Activated naive CD8-positive, alpha-beta T cell treated with anti-CD3 and anti-CD28 coated beads, Interleukin-2, amount 50 U/mL, for 24 hours (primary cell): Measurements from ENCODE around the gene SKI.

ENCODE experiments used
- ATAC-seq: fragments of 150-1000 bp; cut with Tn5 transposase; one replicate; pipeline ENCODE4 v1.10.0; 2021
- DNase-seq: peaks from one replicate; pipeline ENCODE4 v3.0.0; 2021
- H3K27ac Mint-ChIP-seq: one replicate; pipeline ENCODE4 v1.8.0; 2021; ENCODE audit warnings: mild to moderate bottlenecking, mixed read lengths
- H3K27me3 Mint-ChIP-seq: one replicate; pipeline ENCODE4 v1.8.0; 2021; ENCODE audit warnings: mixed read lengths
- H3K36me3 Mint-ChIP-seq: one replicate; pipeline ENCODE4 v1.8.0; 2021; ENCODE audit warnings: low read depth, mixed read lengths
- H3K4me1 Mint-ChIP-seq: one replicate; pipeline ENCODE4 v1.8.0; 2021; ENCODE audit warnings: mixed read lengths
- H3K4me3 Mint-ChIP-seq: one replicate; pipeline ENCODE4 v1.8.0; 2021; ENCODE audit warnings: mild to moderate bottlenecking, moderate library complexity, mixed read lengths
- H3K9me3 Mint-ChIP-seq: one replicate; pipeline ENCODE4 v1.8.0; 2021; ENCODE audit warnings: mixed read lengths

SKI gene

DNA sequence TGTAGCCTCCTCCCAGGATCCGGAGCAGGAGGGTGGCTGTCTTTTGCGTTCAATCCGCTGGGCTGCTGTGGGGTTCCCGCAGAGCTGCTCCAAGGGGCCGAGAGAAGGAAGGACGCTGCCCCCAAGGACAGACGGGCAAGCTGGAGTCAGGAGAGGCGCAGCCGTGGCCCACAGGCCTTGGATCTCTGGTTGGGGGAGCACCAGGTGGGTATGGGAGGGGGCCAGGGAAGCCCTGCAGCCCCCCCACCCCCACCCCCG, 15.9 kb upstream of the SKI start:
- H3K9me3 Mint-ChIP-seq, result no peaks in the 10 kb centered on the region
- no peaks in the 10 kb centered on the region for H3K27me3 Mint-ChIP-seq
- H3K27ac Mint-ChIP-seq, result no peak overlapping the region
- H3K4me3 Mint-ChIP-seq, result no peak overlapping the region
- no peak for DNase-seq
- no peak for ATAC-seq
- no peaks in the 10 kb centered on the region for H3K36me3 Mint-ChIP-seq
- H3K4me1 Mint-ChIP-seq, result peaks cover 4% of the 10 kb centered on the region

DNA sequence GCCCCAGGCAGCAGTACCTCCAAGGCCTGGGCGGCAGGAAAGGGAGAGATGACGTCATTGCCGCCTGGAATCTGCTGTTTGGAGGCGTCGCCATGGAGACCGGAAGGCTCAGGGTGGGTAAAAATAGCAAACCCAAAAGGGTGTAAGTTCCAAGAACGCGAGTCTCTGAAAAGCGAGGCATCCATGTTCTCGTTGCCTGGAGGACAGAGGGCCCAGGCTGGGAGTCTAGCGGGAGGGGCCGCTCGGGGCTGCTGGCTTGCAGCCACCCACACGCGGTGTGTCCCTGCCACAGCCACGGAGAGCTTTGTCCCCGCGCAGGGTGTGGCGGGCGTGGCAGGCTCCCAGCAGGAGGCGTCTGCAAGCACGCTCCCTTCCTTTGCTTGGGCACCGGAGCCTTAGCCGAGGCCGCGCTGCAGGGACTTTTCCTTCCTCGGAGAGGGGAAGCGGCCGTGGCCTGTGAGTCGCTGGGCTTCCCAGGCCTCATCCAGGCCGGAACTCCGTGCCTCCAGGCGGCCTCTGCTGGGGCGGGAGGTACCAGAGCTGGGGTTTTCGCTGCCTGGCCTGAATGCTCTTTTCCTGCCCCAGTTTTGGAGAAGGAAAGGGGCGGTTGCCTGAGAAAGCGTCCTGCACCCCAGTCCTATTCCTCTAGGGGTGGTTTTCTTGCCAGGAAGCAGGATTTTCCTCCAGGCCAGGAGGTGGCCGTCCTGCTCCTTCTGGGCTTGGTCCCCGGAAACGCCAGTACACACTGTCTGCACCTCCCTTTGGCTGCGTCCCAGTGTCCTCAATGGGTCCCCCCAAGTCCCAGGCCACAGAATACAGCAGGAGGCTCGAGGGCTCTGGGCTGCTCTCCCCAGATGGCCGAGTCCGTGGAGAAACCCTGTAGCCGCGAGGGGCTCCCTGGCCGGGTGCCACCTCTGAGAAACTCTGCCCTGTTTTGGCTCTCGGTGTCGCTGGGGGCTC, 15.3 kb upstream of the SKI start:
- H3K4me1 Mint-ChIP-seq, result peaks cover 4% of the 10 kb centered on the region
- DNase-seq, result peak; percentile 46
- ATAC-seq, result peak; percentile 37
- no peaks in the 10 kb centered on the region for H3K27me3 Mint-ChIP-seq
- no peaks in the 10 kb centered on the region for H3K36me3 Mint-ChIP-seq
- no peak overlapping the region for H3K4me3 Mint-ChIP-seq
- no peaks in the 10 kb centered on the region for H3K9me3 Mint-ChIP-seq
- H3K27ac Mint-ChIP-seq, result no peak overlapping the region

DNA sequence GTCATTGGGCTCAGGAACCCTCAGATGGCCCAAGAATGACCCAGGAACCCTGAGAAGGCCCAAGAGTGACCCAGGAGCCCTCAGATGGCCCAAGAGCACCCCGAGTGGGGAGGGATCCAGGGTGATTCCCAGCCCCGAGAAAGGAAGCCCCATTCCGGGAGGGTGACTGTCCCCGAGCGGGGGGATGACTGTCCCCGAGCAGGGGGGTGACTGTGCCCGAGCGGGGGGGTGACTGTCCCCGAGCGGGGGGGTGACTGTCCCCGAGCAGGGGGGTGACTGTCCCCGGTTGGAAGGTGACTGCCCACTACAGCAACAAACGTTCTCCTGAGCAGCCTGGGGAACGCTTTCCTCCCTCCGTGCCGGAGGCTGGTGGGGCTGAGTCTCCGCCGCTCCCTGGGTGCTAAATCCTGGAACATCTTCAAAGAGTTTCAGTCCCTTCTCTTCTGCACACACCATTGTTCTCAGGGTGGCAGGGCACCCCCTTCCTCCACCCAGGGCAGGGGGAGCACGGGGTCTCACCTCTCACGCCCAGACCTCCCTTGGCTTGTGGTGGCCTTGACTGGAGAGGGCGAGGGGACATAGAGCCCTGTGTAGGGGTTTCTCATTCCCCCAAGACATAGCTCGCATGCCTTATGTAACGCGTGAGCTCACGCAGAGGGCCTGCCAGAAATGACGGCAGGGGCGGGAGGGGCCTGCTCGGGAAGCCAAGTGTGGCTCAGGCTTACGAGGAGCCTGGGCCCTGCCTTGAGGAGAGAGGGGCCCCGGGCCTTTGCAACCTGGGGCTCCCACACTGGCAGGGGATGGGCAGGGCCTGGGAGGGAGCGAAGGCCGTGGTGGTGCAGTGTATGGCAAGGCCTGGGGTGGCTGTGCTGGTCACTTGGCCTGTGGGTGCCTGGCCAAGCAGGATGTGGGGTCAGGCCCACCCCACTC, 14.3 kb upstream of the SKI start:
- Mint-ChIP-seq H3K36me3 (no peaks in the 10 kb centered on the region), H3K4me1 (peaks cover 4% of the 10 kb centered on the region), H3K9me3 (no peaks in the 10 kb centered on the region), H3K27me3 (no peaks in the 10 kb centered on the region), H3K4me3 (no peak overlapping the region), H3K27ac (no peak overlapping the region)
- ATAC-seq (no peak), DNase-seq (no peak)

DNA sequence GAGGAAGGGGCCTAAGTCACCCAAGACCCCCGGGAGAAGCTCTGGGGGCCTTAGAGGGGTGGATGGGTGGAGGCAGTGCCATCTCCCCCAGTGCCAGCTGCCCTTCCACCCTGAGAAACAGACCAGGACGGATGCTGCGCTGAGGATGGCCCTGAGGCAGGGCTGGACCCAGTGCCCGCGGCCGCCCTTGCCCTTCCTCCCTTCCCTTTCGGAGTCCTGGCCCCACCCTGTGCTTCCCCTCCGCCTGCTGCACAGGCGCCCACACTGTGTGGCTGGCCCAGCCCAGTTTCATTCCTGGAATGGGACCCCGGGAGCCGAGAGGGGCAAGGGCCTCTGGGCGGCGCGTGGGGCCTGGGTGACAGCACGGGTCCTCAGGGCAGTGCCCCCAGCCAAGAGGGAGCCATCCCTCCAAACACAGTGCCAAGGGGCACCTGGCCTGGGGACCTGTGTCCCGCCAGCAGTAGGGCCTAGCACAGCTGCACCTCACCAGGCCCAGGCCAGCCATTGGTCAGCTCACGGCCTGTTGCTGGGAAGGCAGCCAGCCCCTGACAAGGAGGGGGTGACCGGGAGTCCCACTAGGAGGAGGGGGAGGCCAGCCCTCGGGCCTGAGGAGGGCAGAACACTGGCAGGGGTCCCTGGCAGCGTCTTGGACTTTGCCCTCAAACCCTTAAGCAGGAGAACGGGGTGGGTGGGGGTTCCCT, 13.4 kb upstream of the SKI start:
- no peaks in the 10 kb centered on the region for H3K27me3 Mint-ChIP-seq
- DNase-seq, result no peak
- no peaks in the 10 kb centered on the region for H3K36me3 Mint-ChIP-seq
- H3K4me3 Mint-ChIP-seq, result no peak overlapping the region
- no peak for ATAC-seq
- H3K27ac Mint-ChIP-seq, result no peak overlapping the region
- H3K4me1 Mint-ChIP-seq, result peaks cover 4% of the 10 kb centered on the region
- H3K9me3 Mint-ChIP-seq, result no peaks in the 10 kb centered on the region

DNA sequence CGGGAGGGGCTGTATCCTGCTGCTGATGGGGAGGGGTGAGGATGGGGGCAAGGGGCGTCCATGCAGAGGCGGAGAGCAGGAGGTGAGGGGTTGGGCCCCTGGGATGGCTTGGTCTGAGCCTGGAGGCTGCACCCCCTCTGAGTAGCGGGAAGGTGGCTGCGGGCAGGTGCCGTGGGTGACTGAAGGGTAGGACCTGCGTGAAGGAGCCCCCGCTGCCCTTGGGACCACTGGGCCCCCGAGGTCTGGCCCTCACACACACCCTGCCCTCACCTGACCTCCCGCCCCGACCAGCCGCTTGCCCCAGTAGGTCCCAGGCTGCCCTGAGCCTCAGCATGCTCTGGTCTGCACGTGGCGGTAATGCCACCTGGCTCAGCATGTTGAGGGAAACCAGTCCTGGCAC, 12.8 kb upstream of the SKI start:
- Mint-ChIP-seq H3K4me3 (no peak overlapping the region), H3K36me3 (no peaks in the 10 kb centered on the region), H3K27ac (no peak overlapping the region), H3K4me1 (peaks cover 4% of the 10 kb centered on the region), H3K9me3 (no peaks in the 10 kb centered on the region), H3K27me3 (no peaks in the 10 kb centered on the region)
- DNase-seq, result no peak
- ATAC-seq, result no peak

DNA sequence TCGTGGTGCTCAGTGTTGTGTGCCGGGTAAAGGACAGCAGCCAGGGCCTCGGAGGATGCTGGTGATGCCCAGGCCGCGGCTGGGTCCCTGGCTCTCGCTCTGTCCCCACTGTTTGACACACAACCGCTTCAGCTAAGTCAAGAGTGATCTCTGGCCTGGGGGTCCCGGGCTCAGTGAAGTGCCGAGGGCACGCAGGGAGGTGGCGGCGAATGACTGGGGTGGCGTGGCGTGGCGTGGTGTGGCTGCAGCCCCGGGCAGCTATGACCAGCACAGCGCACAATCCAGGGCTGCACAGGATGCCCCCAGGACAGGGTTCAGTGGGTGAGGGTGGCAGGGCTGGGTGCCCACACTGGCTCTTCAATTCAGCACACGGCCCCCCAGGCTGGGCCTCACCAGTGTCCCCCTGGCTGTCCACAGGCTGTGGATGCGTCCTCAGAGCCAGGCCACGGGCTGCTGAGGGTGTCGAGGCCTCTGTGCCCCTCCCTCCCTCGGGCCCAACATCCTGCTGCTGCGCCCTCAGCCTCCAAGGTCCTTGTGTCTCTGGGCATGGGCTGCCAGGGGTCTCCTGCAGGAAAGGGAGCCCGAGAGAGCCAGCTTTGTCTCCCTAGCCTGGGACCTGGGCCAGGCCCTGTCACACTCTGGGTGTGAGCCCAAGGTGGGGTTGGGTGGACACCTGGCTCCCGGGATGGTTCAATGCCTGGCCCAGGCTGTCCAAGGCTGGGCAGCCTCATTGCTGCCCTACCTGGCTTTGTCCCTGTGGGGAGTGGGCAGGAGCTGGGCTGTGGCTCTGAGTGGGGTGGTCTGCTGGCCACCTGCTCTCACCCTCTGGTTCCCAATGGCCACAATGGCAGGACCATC, 12.0 kb upstream of the SKI start:
- no peak for DNase-seq
- Mint-ChIP-seq H3K27me3 (no peaks in the 10 kb centered on the region), H3K4me1 (peaks cover 4% of the 10 kb centered on the region), H3K27ac (no peak overlapping the region), H3K36me3 (no peaks in the 10 kb centered on the region), H3K4me3 (no peak overlapping the region), H3K9me3 (no peaks in the 10 kb centered on the region)
- no peak for ATAC-seq

DNA sequence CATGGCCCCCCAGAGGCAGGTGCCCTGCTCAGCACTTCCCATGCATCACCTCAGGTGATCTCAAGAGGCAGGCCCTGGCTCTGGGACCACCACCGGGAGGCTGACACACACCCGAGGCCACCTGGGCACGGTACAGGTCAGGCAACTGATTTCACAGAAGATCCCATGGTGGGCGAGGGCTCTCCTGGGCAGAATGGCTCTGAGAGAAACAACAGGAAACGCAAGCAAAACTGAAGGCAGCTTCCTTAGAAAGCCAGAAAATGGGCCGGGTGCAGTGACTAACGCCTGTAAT, 11.4 kb upstream of the SKI start:
- H3K36me3 Mint-ChIP-seq, result no peaks in the 10 kb centered on the region
- ATAC-seq, result no peak
- H3K27me3 Mint-ChIP-seq, result no peaks in the 10 kb centered on the region
- no peak for DNase-seq
- H3K9me3 Mint-ChIP-seq, result no peaks in the 10 kb centered on the region
- peaks cover 4% of the 10 kb centered on the region for H3K4me1 Mint-ChIP-seq
- H3K27ac Mint-ChIP-seq, result no peak overlapping the region
- H3K4me3 Mint-ChIP-seq, result no peak overlapping the region

DNA sequence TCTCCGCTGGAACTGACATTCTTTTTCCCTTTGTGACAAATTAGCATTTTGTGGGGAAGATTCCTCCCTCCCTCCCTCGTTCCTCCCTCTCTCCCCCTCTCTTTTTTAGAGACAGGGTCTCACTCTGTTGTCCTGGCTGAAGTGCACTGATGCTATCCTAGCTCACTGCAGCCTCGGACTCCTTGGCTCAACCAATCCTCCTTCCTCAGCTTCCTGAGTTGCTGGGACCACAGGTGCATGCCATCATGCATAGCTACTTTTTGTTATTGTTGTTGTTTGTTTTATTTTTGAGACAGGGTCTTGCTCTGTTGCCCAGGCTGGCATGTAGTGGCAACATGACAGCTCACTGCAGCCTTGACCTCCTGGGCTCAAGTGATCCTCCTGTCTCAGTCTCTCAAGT, 6.8 kb upstream of the SKI start:
- Mint-ChIP-seq H3K4me1 (peaks cover 1% of the 10 kb centered on the region), H3K9me3 (no peaks in the 10 kb centered on the region), H3K27me3 (peaks cover 1% of the 10 kb centered on the region), H3K36me3 (no peaks in the 10 kb centered on the region), H3K4me3 (no peak overlapping the region), H3K27ac (no peak overlapping the region)
- ATAC-seq (peak; percentile 9), DNase-seq (no peak)

DNA sequence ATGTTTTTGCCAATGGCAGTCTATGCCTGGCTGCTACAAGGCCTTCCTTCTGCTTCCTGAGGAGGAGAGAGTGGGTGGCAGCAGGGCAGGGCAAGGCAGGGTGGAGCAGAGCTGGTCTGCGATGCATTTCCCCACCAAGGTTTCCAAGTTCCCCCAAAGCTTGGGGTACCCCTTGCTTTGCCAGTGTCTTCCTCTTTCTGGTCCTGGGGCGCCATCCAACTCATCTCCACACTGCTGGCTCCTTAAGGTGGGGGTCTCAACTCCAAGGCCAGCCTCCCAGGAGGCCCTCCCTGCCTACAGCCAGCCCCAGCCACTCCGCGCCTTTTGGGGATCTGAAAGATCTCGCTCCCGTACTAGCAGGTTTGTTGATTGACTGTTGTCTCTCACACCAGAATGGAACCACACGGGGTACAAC, 3.9 kb upstream of the SKI start:
- Mint-ChIP-seq H3K4me1 (peaks cover 4% of the 10 kb centered on the region), H3K9me3 (no peaks in the 10 kb centered on the region), H3K27me3 (peaks cover 1% of the 10 kb centered on the region), H3K36me3 (peaks cover 2% of the 10 kb centered on the region), H3K27ac (no peak overlapping the region), H3K4me3 (no peak overlapping the region)
- DNase-seq (no peak), ATAC-seq (no peak)

DNA sequence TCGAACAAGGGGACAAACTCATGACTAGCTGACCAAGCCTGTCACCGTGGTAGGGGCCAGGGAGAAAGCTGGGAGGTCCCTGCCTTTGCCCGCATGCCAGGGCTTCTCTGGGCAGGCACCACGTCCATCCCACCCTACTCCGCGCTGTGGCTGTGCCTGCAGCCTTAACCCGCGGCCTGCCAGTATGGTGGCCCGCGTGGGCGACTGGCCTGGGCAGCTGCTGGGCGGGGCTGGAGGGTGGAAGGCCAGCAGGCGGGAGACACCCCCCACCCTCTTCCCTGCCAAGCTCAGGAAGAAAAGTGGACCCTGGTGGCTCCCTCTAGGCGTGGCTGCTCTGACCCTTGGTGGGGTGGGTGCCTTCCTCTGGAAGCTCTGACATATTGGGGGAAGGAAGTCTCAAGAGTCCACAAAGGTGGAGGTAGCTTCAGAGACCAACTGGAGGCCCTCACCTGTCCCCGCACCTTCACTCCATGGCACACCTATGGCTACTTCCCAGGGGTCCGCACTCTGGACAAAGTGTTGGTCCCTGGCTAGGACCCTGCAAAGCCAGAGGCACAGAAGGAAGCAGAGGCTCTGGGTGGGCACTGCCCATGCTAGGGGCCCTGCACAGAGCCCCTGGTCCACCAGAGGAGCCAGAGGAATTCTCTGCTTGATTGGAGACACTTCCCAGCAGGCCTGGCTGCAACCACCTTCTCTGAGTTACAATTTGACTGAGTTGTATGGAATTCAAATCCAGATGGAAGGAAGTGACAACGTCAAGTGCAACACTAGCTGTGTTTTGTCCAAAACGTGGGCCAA, 3.3 kb upstream of the SKI start:
- H3K36me3 Mint-ChIP-seq, result peaks cover 2% of the 10 kb centered on the region
- no peak overlapping the region for H3K27ac Mint-ChIP-seq
- H3K27me3 Mint-ChIP-seq, result peaks cover 1% of the 10 kb centered on the region
- peaks cover 7% of the 10 kb centered on the region for H3K4me1 Mint-ChIP-seq
- no peaks in the 10 kb centered on the region for H3K9me3 Mint-ChIP-seq
- DNase-seq (no peak), ATAC-seq (no peak)
- no peak overlapping the region for H3K4me3 Mint-ChIP-seq

DNA sequence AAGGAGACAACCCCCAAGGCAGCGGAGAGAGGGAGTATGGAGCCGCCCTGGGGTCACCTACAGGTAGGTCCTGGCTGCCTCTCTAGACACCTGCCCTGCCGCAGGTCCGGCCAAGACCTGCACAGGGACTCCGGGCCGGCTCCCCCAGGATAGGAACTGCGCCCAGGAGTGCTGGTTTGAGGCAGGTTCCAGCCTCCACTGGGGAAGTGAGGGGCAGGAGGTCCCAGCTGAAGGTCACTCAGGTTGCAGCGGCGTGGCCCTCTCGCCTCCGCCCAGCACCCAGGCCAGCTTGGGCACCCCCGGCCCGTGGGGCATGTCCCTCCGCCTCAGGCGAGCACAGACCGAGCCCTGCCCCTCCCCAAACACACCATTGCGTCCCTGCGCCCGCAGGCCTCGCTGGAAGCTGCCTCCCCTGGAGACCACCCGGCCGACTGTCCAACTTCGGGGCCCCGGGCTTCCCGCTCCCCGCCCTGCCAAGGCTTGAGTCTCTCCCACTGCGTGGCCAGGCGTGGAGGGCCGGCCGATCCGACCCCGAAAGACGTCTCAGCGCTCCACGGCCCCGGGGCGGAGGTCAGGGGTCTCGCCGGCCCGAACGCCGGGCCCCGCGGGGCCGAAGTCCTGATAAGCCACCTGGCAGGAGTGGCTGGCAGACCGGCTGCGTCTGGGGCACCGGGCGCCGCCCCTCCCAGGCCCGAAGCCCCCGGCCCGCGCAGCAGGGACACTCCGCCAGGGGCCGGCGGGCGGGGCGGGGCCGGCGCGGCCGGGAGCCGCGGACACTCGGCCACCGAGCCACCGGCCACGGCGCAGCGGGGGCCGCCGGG, 1.4 kb upstream of the SKI start:
- DNase-seq, result no peak
- Mint-ChIP-seq H3K27ac (peak overlapping the region; percentile 61), H3K36me3 (peaks cover 12% of the 10 kb centered on the region), H3K4me3 (peak overlapping the region; percentile 64), H3K4me1 (peaks cover 20% of the 10 kb centered on the region), H3K9me3 (no peaks in the 10 kb centered on the region), H3K27me3 (peaks cover 1% of the 10 kb centered on the region)
- no peak for ATAC-seq

DNA sequence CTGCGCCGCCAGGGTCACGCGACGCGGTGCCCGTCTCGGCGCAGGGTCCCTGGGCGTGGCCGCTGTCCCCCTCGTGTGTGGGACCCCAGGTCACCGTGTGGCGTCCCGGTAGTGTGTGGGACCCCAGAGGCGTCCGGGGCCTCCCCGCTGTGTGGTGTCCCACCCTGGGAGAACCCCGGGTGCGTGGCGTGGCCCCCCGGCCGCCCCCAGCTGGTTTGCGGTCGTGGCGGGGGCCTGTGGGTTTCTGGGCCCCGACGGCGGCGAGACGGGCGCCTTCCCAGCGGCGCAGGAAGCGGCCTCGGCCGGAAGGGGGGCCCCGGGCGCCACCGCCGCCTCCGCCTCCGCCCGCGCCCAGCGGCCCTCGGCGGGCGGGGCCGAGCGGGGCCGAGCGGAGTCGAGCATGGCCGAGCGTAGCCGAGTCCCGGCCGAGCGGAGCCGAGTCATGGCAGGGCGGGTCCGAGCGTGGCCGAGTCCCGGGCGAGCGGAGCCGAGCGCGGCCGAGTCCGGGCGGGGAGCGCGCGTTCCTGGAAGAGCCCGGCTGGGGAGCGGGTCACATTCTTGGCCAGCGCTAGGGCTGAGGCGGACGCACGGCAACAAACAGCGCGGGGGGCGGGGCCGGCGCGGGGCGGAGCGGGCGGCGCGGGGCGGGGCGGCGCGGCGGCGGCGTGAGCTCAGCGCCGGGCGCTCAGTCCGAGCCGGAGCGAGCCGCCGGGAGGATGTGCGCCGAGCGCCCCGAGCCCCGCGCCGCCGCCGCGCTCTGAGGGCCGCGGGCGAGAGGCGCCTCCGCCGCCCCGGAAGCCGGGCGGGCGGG, 568 bp upstream of the SKI start:
- H3K27ac Mint-ChIP-seq, result no peak overlapping the region
- peak; percentile 85 for ATAC-seq

More for the DNA sequence above, 568 bp upstream of the SKI start:
- Mint-ChIP-seq H3K4me1 (peaks cover 27% of the 10 kb centered on the region), H3K27me3 (peaks cover 1% of the 10 kb centered on the region), H3K9me3 (no peaks in the 10 kb centered on the region), H3K36me3 (peaks cover 14% of the 10 kb centered on the region), H3K4me3 (peak overlapping the region; percentile 52)
- DNase-seq, result peak; percentile 94
